Activated CD4-positive, alpha-beta T cell treated with anti-CD3 and anti-CD28 coated beads, Interleukin-10, Interleukin-2, amounts not matched to agents 100 ng/mL and 50 ng/mL, durations not matched to agents 16 hours and 8 hours (primary cell): ENCODE results near the gene VPS37B.
"Not testable (repeated sequence)": the region's sequence is repeated elsewhere in the genome, so short reads cannot be mapped to it uniquely, and the experiment has no call there.

Experiments used
- DNase-seq: peaks from one replicate; pipeline ENCODE4 v3.0.0-alpha.2; 2020

The VPS37B gene

GRCh38 chr12:122903693-122904034 is 7.7 kb upstream of the VPS37B start:
- DNase-seq = no peak

DNA sequence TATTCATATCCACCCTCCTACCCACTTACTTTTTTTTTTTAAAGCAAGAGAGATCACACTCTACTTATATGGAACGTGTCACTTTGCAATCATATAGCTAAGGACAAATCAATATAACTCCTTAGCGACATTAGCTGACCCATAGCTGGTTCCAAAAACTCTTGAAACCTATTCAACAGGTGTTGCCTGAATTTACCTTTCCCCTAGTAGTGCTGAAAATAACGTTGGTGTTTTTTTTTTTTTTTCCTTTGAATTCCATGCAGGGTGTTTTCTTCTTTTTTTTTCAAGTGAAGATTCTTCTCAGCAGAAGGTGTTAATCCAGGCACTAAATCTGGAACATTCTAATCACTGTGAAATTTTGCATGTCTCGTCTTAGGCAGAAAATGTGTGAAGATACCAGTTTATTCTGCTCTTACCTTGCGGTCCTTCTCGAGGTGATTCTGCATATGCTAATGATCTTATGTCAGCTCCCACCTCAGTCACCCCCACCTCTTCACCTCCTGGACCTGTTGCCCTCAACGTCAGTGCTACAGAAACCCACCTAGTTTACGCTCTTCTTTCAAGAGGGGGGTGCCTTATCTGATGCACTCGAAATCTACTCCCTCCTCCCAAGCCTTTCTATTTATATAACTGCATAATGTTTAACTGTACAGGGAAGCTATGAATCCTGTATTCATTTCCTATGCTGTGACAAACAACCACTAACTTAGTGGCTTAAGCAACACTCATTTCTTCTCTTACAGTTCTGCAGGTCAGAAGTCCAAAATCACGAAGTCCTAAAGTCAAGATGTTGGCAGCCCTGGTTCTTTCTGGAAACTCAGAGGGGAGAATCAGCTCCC is 7.1 kb upstream of the VPS37B start:
- DNase-seq = no peak

DNA sequence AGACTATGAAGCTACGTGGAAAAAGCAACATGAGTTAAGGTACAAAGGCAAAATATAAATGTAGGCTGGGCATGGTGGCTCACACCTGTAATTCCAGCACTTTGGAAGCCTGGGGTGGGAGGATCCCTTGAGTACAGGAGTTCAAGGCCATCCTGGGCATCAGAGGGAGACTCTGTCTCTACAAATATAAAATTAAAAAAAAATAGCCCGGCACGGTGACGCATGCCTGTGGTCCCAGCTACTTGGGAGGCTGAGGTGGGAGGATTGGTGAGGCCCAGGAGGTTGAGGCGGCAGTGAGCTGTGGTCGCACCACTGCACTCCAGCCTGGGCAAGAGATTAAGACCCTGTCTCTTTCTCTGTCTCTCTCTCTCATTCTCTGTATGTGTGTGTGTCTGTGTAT is 4.0 kb upstream of the VPS37B start:
- no peak for DNase-seq

GRCh38 chr12:122896662-122897061 is 738 bp upstream of the VPS37B start:
- no peak for DNase-seq

- no peak for DNase-seq
Observed at GRCh38 chr12:122895320-122895703, 612 bp downstream of the VPS37B start.

DNA sequence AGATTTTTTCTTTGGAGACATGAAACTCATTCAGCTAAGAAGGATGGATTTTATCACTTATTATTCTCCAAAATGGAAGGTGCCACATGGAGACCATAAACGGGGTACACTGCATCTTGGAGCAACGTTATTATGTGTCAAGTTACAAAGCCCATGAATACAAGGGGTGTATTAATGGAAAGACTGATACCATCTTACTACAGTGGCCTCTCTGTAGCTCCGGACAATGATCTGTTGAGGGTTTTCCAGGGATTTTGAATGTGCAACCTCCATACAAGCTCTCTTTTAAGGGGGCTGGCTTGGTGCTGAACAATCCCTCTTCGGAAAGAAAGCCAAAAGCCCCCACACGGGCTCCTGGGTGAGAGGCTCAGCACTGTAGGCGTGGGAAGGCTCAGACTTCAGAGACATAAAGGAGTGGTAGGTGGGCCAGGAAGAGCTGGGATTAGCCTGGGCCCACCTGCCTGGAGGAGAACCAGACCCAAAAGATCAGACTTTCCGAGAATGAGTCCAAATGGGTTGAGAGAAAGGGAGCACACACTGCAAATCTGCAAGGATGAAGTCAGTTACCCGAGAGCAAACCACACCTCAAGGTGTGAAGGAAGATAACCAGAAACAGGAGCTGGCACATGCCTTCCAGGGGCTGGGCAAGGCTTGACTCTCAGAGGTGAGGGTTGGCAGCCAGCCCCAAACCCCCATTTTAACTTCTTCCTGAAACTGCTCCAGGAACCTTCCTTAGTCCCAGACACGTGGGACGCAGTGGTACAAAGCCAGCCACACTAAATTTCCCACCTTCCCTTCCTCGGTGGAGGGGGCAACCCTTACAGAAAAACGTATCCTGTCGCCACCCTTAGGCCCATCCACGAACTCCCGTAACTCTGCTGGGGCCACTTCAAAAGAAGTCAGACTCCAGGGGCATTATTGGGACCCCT is 1.5 kb downstream of the VPS37B start:
- peak; percentile 56 for DNase-seq

DNA sequence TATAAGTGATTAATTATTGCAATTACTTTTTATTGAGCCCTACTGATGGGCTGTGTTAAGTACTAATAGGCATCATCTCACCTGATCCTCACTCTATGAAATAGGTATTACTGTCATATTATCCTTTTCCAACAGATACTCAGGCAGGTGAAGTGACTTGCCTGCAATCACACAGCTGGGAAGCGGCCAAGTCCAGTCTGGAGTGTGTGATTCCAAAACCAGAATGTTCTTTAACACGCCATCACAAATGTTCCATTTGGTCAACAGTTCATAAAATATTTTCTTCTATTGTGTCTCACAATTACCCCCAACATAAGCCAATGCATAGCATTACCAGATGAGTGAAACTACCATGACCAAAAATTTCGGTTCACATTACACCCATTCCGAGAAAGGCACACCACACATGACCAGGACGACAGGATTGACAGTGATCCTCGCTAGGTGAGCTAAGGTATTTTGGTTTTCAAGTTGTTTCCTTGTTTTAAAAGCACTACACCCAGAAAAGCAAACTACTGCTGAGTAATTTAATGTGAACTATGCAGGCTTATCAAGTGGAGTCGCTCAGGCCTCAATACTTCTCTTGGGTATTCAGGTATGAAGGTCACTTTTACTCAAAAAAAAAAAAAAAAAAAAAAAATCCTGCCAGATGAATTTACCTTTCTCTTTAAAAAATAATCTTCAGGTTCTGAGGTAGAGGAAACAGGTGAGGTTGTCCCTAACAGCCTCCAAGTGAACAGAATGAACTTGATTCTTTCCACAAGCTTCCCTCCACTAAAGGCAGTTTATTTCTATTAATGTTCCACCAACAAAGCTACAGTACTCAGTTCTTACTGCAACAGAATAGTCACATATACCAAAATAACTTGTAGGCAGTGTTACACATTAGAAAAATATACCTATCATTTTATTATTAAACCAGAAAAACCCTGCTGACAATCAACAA is 2.4 kb downstream of the VPS37B start:
- DNase-seq = peak; percentile 29

DNA sequence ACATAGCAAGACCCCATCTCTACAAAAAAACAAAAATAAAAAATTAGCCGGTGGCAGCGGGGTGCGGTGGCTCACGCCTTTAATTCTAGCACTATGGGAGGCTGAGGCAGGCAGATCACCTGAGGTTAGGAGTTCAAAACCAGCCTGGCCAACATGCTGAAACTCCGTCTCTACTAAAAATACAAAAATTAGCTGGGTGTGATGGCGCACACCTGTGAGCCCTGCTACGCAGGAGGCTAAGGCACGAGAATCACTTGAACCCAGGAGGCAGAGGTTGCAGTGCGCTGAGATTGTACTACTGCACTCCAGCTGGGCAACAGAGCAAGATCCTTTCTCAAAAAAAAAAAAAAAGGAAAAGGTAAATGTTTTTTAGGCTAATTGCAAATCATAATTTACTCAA is 3.2 kb downstream of the VPS37B start:
- DNase-seq = not testable (repeated sequence)

DNA sequence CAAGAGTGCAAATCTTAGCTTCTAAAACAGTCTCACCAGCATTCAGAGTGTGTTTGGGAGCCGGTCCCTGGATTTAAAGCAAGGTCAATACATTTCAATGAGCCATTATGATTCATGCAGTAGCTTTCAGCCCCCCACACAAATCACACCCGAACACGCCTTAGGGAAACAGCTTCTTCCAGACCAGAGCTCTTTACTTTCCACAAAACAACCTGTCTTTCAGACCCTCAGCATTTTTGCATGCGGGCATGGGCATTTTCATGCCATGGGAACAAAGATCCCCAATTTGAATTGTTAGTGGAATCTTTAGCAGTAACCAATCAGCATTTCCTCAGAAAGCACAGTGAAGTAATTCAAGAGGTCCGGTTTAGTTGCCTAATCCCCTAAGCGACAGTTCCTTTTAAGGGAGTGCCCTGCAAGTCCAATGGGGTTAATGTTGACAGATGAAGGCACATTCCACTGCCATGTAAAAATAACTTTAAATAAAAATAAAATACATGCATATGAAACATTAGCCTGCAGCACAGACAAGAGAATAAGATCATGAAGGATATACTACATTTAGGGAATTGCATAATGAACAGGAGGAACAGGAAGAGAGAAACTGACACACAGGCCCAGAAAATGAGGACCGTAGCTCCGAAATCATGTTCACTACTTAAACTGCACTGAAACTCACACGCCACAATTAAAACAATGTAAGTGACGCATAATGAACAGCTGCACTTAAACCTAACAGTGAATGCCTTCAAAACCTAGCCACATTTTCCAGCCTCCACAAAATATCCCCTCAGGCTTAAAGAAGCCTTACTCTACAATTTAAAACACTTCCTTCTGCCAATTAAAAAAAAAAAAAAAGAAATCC is 4.0 kb downstream of the VPS37B start:
- no peak for DNase-seq

- DNase-seq = no peak
Observed at GRCh38 chr12:122889761-122890520, 6.0 kb downstream of the VPS37B start.

- DNase-seq = peak; percentile 70
Observed at GRCh38 chr12:122888232-122888752, 7.6 kb downstream of the VPS37B start.

DNA sequence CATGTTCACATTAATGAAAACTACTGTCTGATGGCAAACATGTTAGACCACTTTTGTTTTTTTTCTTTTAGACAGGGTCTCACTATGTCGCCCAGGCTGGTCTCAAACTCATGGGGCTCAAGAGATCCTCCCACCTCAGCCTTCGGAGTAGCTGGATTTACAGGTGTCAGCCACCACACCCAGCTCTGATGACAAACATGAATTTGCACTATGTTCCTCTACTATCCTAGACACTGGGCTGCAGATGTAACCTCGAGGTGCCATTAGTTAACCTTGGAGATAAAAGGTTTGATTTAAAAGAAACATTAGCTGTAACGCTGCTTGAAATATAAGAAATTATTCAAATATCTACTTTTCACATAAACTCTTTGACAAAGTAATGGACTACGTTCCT is 8.1 kb downstream of the VPS37B start:
- DNase-seq = no peak

DNA sequence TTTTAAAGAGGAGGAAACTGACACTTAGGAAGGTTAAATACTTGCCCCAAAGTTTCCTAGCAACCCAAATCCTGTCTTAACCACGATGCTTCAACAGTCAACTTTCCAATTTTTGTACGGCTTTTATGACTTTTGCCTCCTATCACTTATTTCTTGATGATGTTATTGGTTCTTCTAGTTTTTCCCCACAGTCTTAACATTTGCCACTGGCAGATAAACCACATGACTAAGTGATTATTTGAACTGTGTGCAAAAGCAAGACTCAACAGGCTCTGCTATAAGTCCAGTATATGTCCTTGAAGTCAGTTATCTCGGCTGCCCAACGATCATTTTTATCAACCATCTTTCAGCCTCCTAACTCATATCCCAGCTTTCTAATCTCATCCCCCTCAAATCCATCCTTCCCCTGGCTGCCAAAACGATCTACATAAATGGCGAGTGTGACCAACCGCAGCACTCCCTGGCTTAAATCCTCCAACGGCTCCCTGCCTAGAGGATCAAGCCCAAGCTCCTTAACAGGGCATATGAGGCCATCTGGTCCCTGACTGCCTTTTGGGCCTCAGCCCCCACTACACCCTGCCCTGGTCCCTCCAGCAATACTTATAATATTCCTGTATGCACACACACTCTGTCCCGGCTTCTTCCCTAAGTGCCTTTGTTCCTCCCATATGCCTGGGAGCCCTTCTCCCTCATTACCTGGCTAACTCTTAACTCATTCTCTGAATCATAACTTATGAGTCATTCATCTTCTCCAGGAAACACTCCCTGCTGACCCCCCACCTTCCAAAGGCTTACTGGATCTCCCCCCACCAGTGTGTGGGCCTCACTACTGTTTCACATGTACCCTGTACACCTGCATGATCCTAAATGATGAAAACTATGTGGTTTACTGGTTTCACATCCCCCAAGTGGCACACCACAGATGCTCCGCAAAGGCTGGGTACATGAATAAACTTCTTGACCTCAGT is 8.8 kb downstream of the VPS37B start:
- DNase-seq = peak; percentile 82

DNA sequence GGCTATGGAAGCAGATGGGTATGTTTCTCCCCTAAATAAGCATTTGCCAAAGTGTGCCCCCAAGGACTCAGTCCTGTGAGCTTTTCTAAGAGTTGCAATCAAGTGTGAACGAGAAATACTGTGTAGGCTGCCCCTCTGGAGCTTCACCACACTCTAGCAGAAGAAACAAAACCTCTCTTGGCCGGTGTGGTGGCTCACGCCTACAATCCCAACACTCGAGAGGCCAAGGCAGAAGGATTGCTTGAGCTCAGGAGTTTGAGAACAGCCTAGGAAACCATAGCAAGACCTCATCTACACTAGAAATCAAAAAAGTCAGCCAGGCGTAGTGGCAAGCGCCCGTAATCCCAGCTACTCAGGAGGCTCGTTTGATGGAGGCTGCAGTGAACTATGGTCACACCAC is 9.8 kb downstream of the VPS37B start:
- DNase-seq = no peak

GRCh38 chr12:122884860-122885259 is 11.1 kb downstream of the VPS37B start:
- no peak for DNase-seq

DNA sequence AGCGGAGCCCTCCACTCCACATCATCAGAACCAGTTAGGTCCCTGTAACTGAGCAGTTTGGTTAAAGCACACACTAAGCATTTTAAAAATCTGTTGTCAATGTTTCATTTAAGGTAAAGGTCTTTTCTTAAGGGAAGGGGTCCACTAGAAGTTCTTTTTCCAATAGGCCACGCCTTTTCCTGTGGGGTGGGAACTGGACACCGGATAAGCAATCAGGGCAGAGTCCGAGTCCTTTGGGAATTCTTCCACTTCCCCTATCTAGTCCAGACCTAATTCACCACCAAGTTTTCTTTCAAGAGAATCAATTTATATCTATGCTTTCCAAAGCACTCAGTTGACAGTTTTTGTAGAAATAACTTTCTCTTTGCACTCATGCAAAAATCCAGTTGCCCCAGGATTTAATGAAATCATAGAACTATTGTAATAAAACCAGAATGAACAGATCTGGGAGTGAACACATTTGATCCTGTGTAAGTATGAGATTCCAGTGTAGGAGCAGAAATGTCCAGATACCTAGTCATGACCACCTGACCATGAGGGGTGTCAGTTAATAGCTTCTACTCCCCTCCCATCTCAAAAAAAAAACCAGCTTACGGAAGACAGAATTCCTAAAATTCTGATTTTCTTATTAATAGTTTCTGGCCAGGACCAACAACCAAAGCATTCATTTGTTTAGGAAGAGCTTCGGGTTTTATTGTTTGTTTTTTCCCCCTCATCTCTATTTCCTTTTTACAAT is 11.7 kb downstream of the VPS37B start:
- no peak for DNase-seq

DNA sequence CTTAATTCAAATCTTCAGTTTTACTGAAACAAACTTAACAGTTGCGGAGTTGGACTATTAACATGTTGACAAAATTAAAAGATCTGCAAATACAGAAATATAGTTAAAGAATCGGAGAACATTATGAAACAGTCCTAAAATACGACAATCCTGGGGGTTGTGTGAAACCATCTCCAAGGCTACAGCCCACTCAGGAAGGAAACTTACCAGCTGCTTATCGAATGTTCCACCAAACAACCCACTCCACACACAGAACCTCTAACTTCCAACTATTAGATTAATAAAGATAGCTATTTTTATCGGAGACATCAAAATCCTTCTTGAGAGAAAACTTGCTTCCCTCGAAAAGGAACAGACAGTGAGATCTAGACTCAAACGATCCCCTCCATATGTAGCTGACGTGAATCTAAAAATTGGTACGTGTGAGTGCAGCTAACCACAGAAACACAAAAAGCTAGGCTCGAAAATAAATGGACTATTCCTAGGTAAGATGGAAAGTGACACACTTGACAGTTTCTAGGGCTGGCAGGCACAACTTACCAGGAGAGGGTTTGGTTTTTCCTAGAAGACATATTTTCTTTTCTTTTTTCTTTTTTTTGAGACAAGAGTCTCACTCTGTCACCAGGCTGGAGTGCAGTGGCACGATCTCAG is 12.9 kb downstream of the VPS37B start:
- DNase-seq = peak; percentile 46

GRCh38 chr12:122880668-122881067 is 15.3 kb downstream of the VPS37B start:
- peak; percentile 39 for DNase-seq
